Fibroblast of lung (primary cell): Measurements from ENCODE around the gene LCORL. TPM values are rescaled to one million over a fixed set of nuclear protein-coding genes. Genes with fewer than 3 reads are reported as not detected.

Experiments used
- DNase-seq, 2 donors: peaks; one replicate each; pipeline versions ENCODE4 v3.0.0 to v3.0.0-alpha.2; 2010; ENCODE audit warnings: low read depth in 2 of 2
- H2AFZ ChIP-seq: 2 replicates; pipeline ENCODE4 v1.5.1; 2012; ENCODE audit warnings: low read length, control low read depth, inconsistent platforms
- H3K27ac ChIP-seq: 2 replicates; pipeline ENCODE4 v1.5.1; 2011; ENCODE audit warnings: low read length, control low read depth; ENCODE audit not compliant: insufficient read depth
- H3K27me3 ChIP-seq: 2 replicates; pipeline ENCODE4 v1.5.1; 2011; ENCODE audit warnings: mild to moderate bottlenecking, low read length; ENCODE audit not compliant: control insufficient read depth, insufficient read depth
- H3K36me3 ChIP-seq: 2 replicates; pipeline ENCODE4 v1.5.1; 2011; ENCODE audit warnings: low read length; ENCODE audit not compliant: control insufficient read depth, insufficient read depth
- H3K4me1 ChIP-seq: 2 replicates; pipeline ENCODE4 v1.5.1; 2011; ENCODE audit warnings: low read length; ENCODE audit not compliant: control insufficient read depth, insufficient read depth; ENCODE audit errors: extremely low read depth
- H3K4me2 ChIP-seq: 2 replicates; pipeline ENCODE4 v1.5.1; 2011; ENCODE audit warnings: low read length, control low read depth; ENCODE audit not compliant: insufficient read depth; ENCODE audit errors: extremely low read depth
- H3K4me3 ChIP-seq, 4 experiments: fragments of 200-600 bp in 1 of 4; sonication (generic) in 1 of 4; replicated peaks in 1 of 4; 2 replicates each; pipeline ENCODE4 v1.5.1; 2011 to 2016; ENCODE audit warnings: low read length in 4 of 4, low read depth in 3 of 4, mild to moderate bottlenecking in 3 of 4, control low read depth in 2 of 4, inconsistent platforms in 1 of 4, mixed read lengths in 1 of 4; ENCODE audit not compliant: insufficient read depth in 1 of 4; ENCODE audit errors: control extremely low read depth in 1 of 4
- H3K79me2 ChIP-seq: 2 replicates; pipeline ENCODE4 v1.5.1; 2012; ENCODE audit warnings: mild to moderate bottlenecking, low read length, inconsistent platforms; ENCODE audit not compliant: control insufficient read depth, insufficient read depth
- H3K9ac ChIP-seq: 2 replicates; pipeline ENCODE4 v1.5.1; 2011; ENCODE audit warnings: mild to moderate bottlenecking, low read length, control low read depth; ENCODE audit not compliant: insufficient read depth
- H3K9me3 ChIP-seq: 2 replicates; pipeline ENCODE4 v1.5.1; 2012; ENCODE audit warnings: low read depth, low read length; ENCODE audit not compliant: control insufficient read depth, insufficient read depth
- H4K20me1 ChIP-seq: 2 replicates; pipeline ENCODE4 v1.5.1; 2011; ENCODE audit warnings: low read length; ENCODE audit not compliant: control insufficient read depth, insufficient read depth; ENCODE audit errors: extremely low read depth
- CTCF ChIP-seq, 2 donors: IDR thresholded peaks in 1 of 2; conservative IDR thresholded peaks in 1 of 2; 1 replicate in 1 of 2; 2 replicates in 1 of 2; pipeline ENCODE4 v1.5.1; 2011 to 2012; ENCODE audit warnings: low read length in 2 of 2, control low read depth in 1 of 2, inconsistent platforms in 1 of 2, low read depth in 1 of 2, mild to moderate bottlenecking in 1 of 2
- EZH2 ChIP-seq: IDR thresholded peaks from 2 replicates; pipeline ENCODE4 v1.5.1; 2012; ENCODE audit warnings: low read length, control low read depth, mild to moderate bottlenecking; ENCODE audit errors: missing control alignments
- polyA plus RNA-seq, 2 donors: library from polyadenylated mRNA; depleted of rRNA in 1 of 2; stranded (reverse) in 1 of 2; unstranded in 1 of 2; fragments of >200 nt; gene quantifications; 2 replicates each; pipeline ENCODE4 v1.2.1, GENCODE V29; 2011 to 2012; ENCODE audit warnings: missing spikeins in 1 of 2
- total RNA-seq: library from RNA; depleted of rRNA; stranded (reverse); fragments of >200 nt; gene quantifications from 2 replicates; pipeline ENCODE4 v1.2.1, GENCODE V29; 2014

Gene LCORL
- total and polyA plus RNA-seq, 2 donors (not counting 1 experiment from before 2014, with no cell fraction given): 8.5 to 13.5 TPM

DNA sequence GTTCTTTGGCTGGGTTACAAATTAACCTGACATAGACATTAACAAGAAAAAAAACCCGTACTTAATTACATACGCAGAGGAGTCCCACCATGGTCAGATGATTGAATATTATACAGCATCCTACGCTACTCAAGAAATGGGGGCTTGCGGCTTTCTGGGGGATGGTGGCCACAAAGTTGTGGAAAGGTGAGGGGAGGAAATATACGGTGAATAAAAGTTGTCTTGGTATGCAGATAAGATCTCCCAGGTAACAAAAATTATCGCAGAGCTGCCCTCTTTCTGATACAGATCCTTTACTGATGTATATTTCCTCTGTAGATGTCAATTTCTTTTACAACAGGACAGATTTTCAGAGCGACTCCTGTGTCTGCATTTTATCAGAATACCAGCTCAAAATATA is 211.9 kb downstream of the LCORL start:
- peak overlapping the region; percentile 65 to 98 (median 80) for H3K4me3 ChIP-seq
- H2AFZ ChIP-seq: no peak overlapping the region
- no peaks in the 10 kb centered on the region for H3K27me3 ChIP-seq
- H3K4me1 ChIP-seq: peaks cover 3% of the 10 kb centered on the region
- no peaks in the 10 kb centered on the region for H3K36me3 ChIP-seq
- H4K20me1 ChIP-seq: no peaks in the 10 kb centered on the region
- peaks cover 91% of the 10 kb centered on the region for H3K79me2 ChIP-seq
- H3K4me2 ChIP-seq: peak overlapping the region; percentile 96
- no peak for DNase-seq
- TF ChIP-seq EZH2: no peak
- TF ChIP-seq CTCF (conservative IDR thresholded peaks at IDR 0.05 in 1 of 2, IDR thresholded peaks at IDR 0.05 in 1 of 2; ENCODE audit: low read depth in 1 of 2, low read length in 2 of 2): no peak
- H3K9ac ChIP-seq: peak overlapping the region; percentile 90
- peak overlapping the region; percentile 89 for H3K27ac ChIP-seq
- H3K9me3 ChIP-seq: no peaks in the 10 kb centered on the region

DNA sequence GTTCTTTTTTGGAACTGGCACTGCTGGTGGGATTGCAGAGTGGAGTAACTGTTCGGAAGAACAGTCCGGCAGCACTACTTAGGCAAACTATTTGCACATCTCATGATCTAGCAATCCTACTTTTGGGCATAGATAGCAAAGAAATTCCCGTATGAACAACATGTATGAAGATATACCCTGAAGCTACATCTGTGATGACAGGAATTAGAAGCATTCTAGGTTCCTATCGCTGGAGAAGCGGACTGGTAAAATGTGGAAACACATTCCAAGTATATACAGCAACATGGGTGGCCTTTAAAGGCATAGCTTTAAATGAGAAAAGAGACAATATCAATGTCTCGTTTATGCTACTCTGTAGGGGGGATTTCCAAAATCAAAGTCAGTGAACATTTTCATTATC is 214.1 kb downstream of the LCORL start:
- peaks cover 8% of the 10 kb centered on the region for H3K36me3 ChIP-seq
- no peak overlapping the region for H3K27ac ChIP-seq
- H3K79me2 ChIP-seq: peaks cover 77% of the 10 kb centered on the region
- H3K27me3 ChIP-seq: no peaks in the 10 kb centered on the region
- peak overlapping the region; percentile 96 for H3K4me2 ChIP-seq
- H3K9ac ChIP-seq: no peak overlapping the region
- no peak overlapping the region for H2AFZ ChIP-seq
- H4K20me1 ChIP-seq: no peaks in the 10 kb centered on the region
- no peaks in the 10 kb centered on the region for H3K9me3 ChIP-seq
- peaks cover 3% of the 10 kb centered on the region for H3K4me1 ChIP-seq
- DNase-seq: peak in 1 of 2 donors; percentile 19
- peak overlapping the region; percentile 3 to 85 (median 68) for H3K4me3 ChIP-seq
- TF ChIP-seq EZH2 (no peak), CTCF (conservative IDR thresholded peaks at IDR 0.05 in 1 of 2, IDR thresholded peaks at IDR 0.05 in 1 of 2; ENCODE audit: low read depth in 1 of 2, low read length in 2 of 2) (no peak)

GRCh38 chr4:17805580-17806155 is 215.9 kb downstream of the LCORL start:
- TF ChIP-seq CTCF (conservative IDR thresholded peaks at IDR 0.05 in 1 of 2, IDR thresholded peaks at IDR 0.05 in 1 of 2; ENCODE audit: low read depth in 1 of 2, low read length in 2 of 2) (no peak), EZH2 (no peak)
- no peak overlapping the region for H2AFZ ChIP-seq
- no peak overlapping the region for H3K4me3 ChIP-seq
- DNase-seq: no peak
- no peaks in the 10 kb centered on the region for H3K27me3 ChIP-seq
- peaks cover 8% of the 10 kb centered on the region for H3K36me3 ChIP-seq
- no peak overlapping the region for H3K27ac ChIP-seq
- H4K20me1 ChIP-seq: no peaks in the 10 kb centered on the region
- no peaks in the 10 kb centered on the region for H3K9me3 ChIP-seq
- no peak overlapping the region for H3K9ac ChIP-seq
- H3K79me2 ChIP-seq: peaks cover 64% of the 10 kb centered on the region
- peaks cover 3% of the 10 kb centered on the region for H3K4me1 ChIP-seq
- H3K4me2 ChIP-seq: no peak overlapping the region
